ENCODE results near the gene TSPAN4. TPM values are rescaled to one million over a fixed set of nuclear protein-coding genes. Genes with fewer than 3 reads are reported as not detected.
A peak's percentile ranks its signal among the peaks of the same experiment; 100 is the strongest.

The TSPAN4 gene
- total and polyA plus RNA-seq, 9 of the 15 experiments (the other 6 are each of a cell fraction or from before 2014, with no cell fraction given) = 0.07 to 31.0 (median 15.7) TPM

- TF ChIP-seq MYC (IDR thresholded peaks at IDR 0.05; ENCODE audit: low read depth, low read length) = 0 out of 2 replicates have a peak, but pooled peaks have one; percentile 43
- no peak for TF ChIP-seq MYC (CRISPR knock-in tag; IDR thresholded peaks at IDR 0.05; ENCODE audit: borderline replicate concordance, low read depth)
- TF ChIP-seq MAX (CRISPR knock-in tag; IDR thresholded peaks at IDR 0.05) = peak; percentile 67
- peak in 1 of 2 experiments; percentile 23 for TF ChIP-seq E2F6 (IDR thresholded peaks at IDR 0.05; ENCODE audit: borderline replicate concordance in 1 of 2, extremely low read depth in 1 of 2, insufficient read depth in 1 of 2, insufficient read length in 1 of 2, low read depth in 1 of 2, low read length in 1 of 2, poor library complexity in 1 of 2, severe bottlenecking in 1 of 2)
Observed at GRCh38 chr11:816433-816779, 26.2 kb upstream of the TSPAN4 start (continued).

- in situ Hi-C loops (cut with MboI) = no loop called here
- Histone ChIP-seq H3K27me3 (ENCODE audit: control insufficient read depth in 2 of 2, insufficient read depth in 2 of 2, low read length in 2 of 2) (no peaks in the 10 kb centered on the region), H3K79me2 (ENCODE audit: control insufficient read depth, insufficient read depth, low read length) (peaks cover 27% of the 10 kb centered on the region), H3K36me3 (ENCODE audit: control insufficient read depth, insufficient read depth, low read length) (peaks cover 31% of the 10 kb centered on the region; the same call in 2 of the 3 replicates), H3K27ac (ENCODE audit: extremely low read depth, low read depth, low read length) (peak within 1 kb of the TSS; percentile 92), H3K4me3 (peak within 1 kb of the TSS; percentile 89), H3K9me3 (replicated peaks; ENCODE audit: control insufficient read depth, insufficient read depth, low read depth, low read length) (no peaks in the 10 kb centered on the region), H2AFZ (ENCODE audit: low read depth, low read length) (peak within 1 kb of the TSS; percentile 93), H3K9ac (ENCODE audit: insufficient read depth in 1 of 2, low read depth in 2 of 2, low read length in 2 of 2) (peak within 1 kb of the TSS; percentile 87 to 100), H4K20me1 (replicated peaks; ENCODE audit: control insufficient read depth, insufficient read depth, low read length) (peaks cover 13% of the 10 kb centered on the region), H3K9me1 (ENCODE audit: control insufficient read depth, insufficient read depth, low read length) (peaks cover 6% of the 10 kb centered on the region), H3K4me2 (ENCODE audit: insufficient read depth, low read length) (peak within 1 kb of the TSS; percentile 86), H3K4me1 (replicated peaks in 1 of 2; ENCODE audit: control insufficient read depth in 2 of 2, insufficient read depth in 2 of 2, low read length in 2 of 2) (peaks cover 11 to 62% of the 10 kb centered on the region in 2 experiments; a peak in 4 of 5 replicates)
- DNase-seq (ENCODE audit: extremely low read depth in 1 of 4, low spot score in 3 of 4) (no peak), ATAC-seq (no peak), FAIRE-seq (peak; percentile 6)
- WGBS (ENCODE audit: insufficient coverage, low coverage, missing lambda C conversion rate) = 32% methylated on average over 19 of the region's 20 CpGs
- BruUV-seq (replicated peaks) = no TSS peak
- intact Hi-C loops (cut with micrococcal nuclease) = no loop called here
- POLR2A ChIA-PET = interaction anchor here (0.6 to 5.2 kb wide), 11 partner anchors 7 to 258 kb away, joined by 3 to 36 read pairs (median 10); partner anchors contain the start of genes CD151, CRACR2B, LMNTD2 and POLR2L
- CTCF ChIA-PET (ENCODE audit: low intra/inter-chr PET ratio) = no interaction called here
- TF ChIP-seq KHSRP (IDR thresholded peaks at IDR 0.05) (no peak), DDX20 (tag; IDR thresholded peaks at IDR 0.05; ENCODE audit: low read depth) (no peak), FOXA3 (CRISPR knock-in tag; conservative IDR thresholded peaks at IDR 0.05 in 1 of 2, IDR thresholded peaks at IDR 0.05 in 1 of 2) (0 out of 4 replicates have a peak, but pooled peaks of 1 of the 2 experiments have one; percentile 66), CBX8 (IDR thresholded peaks at IDR 0.05; ENCODE audit: borderline replicate concordance, extremely low read depth, low read depth, low read length, poor library complexity, severe bottlenecking) (no peak), TCF7 (IDR thresholded peaks at IDR 0.05; ENCODE audit: borderline replicate concordance) (no peak), ZSCAN32 (CRISPR knock-in tag; IDR thresholded peaks at IDR 0.05) (no peak), KLF6 (CRISPR knock-in tag; IDR thresholded peaks at IDR 0.05; ENCODE audit: borderline replicate concordance) (no peak), ZNF561 (CRISPR knock-in tag; conservative IDR thresholded peaks at IDR 0.05) (no peak), C11orf30 (IDR thresholded peaks at IDR 0.05; ENCODE audit: low read depth) (no peak), ARNT (IDR thresholded peaks at IDR 0.05) (no peak), NFYB (IDR thresholded peaks at IDR 0.05; ENCODE audit: extremely low read depth, insufficient read length) (no peak), ATF3 (IDR thresholded peaks at IDR 0.05) (peak; percentile 83), ATF3 (CRISPR knock-in tag; conservative IDR thresholded peaks at IDR 0.05) (no peak), ZNF766 (CRISPR knock-in tag; conservative IDR thresholded peaks at IDR 0.05) (no peak)
Observed at GRCh38 chr11:818396-819128, 24.1 kb upstream of the TSPAN4 start, which contains the start of gene PNPLA2. Gene PNPLA2, plus strand, starts transcription at chr11:818914. Its CDS starts 805 bp downstream, at chr11:819719.

Data from K562 (cell line).